D721Med (cell line): ENCODE measurements around the gene ZNF12.

Experiments used
- DNase-seq: peaks from one replicate; pipeline ENCODE4 v3.0.0; 2011; ENCODE audit warnings: low spot score; ENCODE audit not compliant: insufficient read length
- FAIRE-seq: peaks from 2 replicates; lab custom pipeline; 2011; peaks lifted over from hg19 to GRCh38; lab: Jason Lieb, UNC
- CTCF ChIP-seq: IDR thresholded peaks from 2 replicates; pipeline ENCODE4 v1.5.1; 2012; ENCODE audit warnings: mild to moderate bottlenecking, control low read depth; ENCODE audit not compliant: insufficient read depth; ENCODE audit errors: missing control alignments

The ZNF12 gene

GRCh38 chr7:6648066-6648814, 58.5 kb downstream of the ZNF12 start:
- DNase-seq = no peak
- TF ChIP-seq CTCF = no peak
- no peak for FAIRE-seq

DNA sequence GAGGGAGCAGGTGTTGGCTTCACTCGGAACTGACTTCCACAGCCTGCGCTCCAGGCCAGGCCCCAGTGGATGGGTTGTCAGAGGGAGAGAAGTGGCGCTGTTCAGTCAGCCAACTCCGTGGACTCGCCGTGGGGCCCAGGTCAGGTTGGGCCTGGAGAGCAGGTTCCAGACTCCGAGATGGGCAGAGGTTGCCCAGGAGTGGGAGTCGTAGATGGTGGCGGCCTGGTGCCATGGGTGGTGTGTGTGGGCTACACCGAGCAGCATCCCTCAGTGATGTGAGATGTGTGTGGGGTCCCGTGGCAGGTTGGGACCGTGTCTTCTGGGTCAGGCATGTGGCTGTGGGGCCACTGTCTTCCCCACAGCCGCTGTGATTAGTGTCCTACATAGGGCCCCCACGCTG, 59.2 kb downstream of the ZNF12 start:
- no peak for FAIRE-seq
- no peak for TF ChIP-seq CTCF
- DNase-seq = no peak

DNA sequence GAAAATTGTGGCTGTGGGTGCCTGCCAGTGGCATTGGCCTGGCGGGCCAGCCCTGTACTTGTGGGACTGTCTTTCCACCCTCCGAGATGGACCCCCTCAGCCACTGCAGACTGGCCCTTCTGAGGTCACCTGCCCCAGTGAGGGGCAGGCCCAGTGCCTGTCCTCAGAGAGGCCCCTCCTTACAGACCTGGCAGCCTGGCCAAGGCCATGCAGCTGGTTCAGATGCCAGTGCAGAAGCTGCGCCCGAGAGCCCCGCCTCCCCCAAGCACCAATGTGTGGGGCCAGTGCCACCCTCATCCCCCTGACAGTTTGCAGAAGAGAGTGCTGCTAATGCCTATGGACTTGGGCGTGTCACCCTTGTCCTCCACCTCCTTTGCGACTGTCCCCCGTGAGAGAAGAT, 59.7 kb downstream of the ZNF12 start:
- DNase-seq (no peak), FAIRE-seq (no peak)
- TF ChIP-seq CTCF = no peak

- FAIRE-seq (no peak), DNase-seq (no peak)
- no peak for TF ChIP-seq CTCF
Measured at GRCh38 chr7:6646465-6646864, 60.3 kb downstream of the ZNF12 start.

GRCh38 chr7:6644728-6645127, 62.0 kb downstream of the ZNF12 start:
- no peak for TF ChIP-seq CTCF
- no peak for FAIRE-seq
- no peak for DNase-seq

DNA sequence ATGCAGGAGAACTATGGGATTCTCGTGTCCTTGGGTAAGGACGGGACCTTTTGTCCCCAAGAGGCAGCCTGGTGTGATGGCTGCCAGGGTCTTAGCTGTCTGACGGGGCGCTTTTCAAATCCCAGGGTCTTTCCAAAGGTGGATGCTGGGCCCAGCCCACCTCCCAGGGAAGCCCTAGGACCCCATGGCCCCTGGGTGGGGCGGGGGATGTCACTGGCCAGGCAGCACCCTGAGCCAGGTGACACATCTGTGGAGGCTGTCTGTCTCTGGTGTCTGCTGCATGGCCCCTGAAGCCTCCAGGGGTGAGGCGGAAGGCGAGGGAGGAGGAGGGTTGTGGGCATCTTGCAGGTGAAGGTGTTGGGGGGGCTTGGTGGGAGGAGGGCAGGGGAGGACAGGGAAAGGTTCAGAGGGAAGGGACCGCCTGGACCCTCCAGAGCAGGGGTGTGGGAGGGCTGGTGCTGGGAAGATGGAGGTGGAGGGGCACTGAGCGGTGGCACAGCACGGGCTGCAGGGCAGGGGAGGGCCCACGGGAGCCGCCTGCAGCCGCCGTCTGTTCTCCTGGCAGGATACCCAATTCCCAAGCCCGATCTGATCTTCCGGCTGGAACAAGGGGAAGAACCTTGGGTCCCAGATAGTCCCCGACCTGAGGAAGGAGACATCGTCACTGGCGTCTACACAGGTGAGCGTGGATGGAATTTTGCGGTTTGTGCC, 62.7 kb downstream of the ZNF12 start:
- DNase-seq (no peak), FAIRE-seq (no peak)
- TF ChIP-seq CTCF = no peak
